GM19324 (cell line): ENCODE results near the gene EIF2S1.
"Not testable (repeated sequence)": the region's sequence is repeated elsewhere in the genome, so short reads cannot be mapped to it uniquely, and the experiment has no call there.

Experiments
- ATAC-seq: cut with Tn5 transposase; IDR thresholded peaks from one replicate; pipeline ENCODE4 v1.9.1; 2021; ENCODE audit warnings: mild to moderate bottlenecking, moderate library complexity; ENCODE audit not compliant: unreplicated experiment, low FRiP score

The EIF2S1 gene

DNA sequence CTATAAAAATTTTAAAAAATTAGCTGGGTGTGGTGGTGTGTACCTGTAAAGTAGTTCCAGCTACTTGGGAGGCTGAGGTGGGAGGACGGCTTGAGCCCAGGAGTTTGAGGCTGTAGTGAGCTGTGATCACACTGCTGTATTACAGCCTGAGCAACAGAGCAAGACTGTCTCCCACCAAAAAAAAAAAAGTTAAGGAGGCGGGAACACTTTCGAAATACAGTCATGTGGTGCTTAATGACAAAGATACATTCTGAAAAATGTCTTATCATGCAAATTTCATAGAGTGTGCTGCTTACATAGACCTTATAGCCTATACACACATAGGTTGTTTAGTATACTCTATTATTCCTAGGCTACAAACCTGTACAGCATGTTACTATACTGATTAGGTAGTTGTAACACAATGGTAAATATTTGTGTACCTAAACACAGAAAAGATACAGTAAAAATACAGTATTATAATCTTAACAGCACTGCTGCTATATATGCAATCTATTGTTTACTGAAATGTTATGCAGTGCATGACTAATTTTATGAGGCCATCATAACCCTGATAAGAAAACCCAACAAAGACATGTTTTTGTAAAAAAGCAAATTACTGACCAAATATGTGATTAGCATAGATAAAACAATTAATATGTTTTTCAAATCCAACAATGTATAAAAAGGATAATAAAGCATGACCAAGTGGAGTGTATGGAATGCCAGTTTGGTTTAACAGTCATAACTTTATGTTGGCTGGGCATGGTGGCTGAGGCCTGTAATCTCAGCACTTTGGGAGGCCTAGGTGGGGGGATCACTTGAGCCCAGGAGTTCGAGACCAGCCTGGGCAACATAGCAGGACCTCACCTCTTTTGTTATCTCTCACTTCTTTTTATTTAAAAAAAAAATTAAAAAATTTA, 11.4 kb downstream of the EIF2S1 start:
- ATAC-seq: no peak

GRCh38 chr14:67372833-67373232, 12.7 kb downstream of the EIF2S1 start:
- ATAC-seq: no peak

DNA sequence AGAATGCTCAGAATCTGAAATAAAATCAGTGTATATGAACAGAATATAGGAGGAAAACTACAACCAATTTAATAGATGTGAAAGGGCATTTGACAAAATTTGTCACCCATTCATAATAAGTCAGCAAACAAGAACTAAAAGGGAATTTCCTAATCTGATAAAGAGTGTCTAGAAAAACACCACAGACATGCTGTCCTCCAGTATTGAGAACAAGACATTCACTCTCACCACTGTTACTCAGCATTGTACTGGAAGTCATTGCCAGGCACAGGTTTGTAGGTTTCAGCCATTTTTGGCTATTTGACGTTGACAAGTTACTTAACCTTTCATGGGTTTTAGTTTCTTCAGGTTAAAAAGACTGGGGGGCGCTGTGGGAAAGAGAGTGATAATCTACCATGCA, 13.2 kb downstream of the EIF2S1 start:
- no peak for ATAC-seq

GRCh38 chr14:67377916-67378315, 17.8 kb downstream of the EIF2S1 start:
- ATAC-seq: no peak

DNA sequence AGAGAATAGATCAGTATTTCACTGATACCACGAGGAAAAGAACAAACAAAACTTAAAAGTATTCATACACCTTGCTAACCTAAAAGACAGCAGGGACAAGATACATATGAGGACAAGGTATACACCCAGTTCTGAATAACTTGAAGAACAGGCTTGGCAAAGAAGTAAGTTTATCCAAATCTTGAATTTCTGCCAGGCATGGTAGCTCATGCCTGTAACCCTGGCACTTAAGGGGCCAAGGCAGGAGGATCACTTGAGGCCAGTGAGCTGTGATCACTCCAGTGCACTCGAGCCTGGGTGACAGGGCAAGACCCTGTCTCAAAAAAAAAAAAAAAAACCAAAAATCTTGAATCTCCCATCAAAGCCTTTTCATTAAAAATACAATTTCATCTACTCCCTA, 25.0 kb downstream of the EIF2S1 start:
- no peak for ATAC-seq

GRCh38 chr14:67385618-67386017, 25.5 kb downstream of the EIF2S1 start:
- ATAC-seq: no peak

GRCh38 chr14:67387195-67387594, 27.1 kb downstream of the EIF2S1 start:
- ATAC-seq: no peak

DNA sequence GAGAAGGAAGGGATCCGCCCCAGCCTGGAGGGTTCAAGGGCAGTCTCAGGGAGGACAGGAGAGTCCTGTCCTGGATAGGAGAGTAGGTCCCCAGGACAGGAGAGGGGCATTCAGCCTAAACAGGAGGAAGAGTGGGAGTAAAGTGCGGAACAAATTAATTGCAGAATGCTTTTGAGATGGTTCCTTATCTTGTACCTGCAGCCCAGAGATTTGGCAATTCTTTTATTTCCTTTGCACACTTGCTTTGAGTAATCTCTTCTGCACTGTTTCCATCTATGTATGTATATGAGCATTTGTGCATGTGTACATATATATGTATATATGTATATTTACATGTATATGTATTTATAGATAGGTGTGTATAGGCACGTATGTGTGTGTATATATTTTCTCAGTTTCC, 29.1 kb downstream of the EIF2S1 start:
- no peak for ATAC-seq

DNA sequence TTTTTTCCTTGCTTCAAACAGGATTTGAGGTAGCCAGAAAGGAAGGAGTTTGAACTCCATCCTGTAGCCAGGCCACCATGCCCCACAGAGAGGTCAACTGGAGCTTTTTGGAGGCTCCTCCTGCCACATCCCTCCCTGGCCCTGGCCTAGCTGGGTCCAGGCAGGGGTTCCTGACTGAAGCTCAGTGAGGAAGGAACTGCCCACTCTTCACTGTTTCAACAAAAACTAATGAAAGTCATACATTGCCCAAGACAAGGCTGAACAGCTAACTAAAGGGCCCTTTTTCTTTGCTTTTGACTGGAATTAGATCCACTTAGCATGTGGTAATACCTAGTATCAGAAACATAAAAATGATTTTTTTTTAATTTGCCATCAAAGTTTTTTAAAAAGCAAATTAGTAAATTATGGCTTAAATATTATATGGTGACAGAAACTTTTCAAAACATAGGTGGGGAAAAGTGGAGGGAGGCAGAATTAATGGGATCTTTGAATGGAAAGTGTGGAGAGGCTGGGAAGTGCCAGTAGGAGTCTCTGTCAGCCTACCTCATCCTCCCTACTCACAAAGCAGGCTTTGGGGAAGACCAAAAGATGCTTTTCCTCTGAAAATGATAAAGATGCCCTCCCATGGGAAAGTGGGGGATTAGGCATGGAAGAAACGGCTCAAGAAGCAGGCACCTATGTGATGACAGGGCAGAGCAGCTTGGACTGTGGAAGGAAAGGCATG, 29.8 kb downstream of the EIF2S1 start:
- no peak for ATAC-seq

- no peak for ATAC-seq
These were observed 31.1 kb downstream of the EIF2S1 start for GRCh38 chr14:67391268-67391667.

- ATAC-seq: no peak
These were observed 32.0 kb downstream of the EIF2S1 start for GRCh38 chr14:67392123-67392522.

- no peak for ATAC-seq
These were observed 32.7 kb downstream of the EIF2S1 start for GRCh38 chr14:67392800-67393199.

- ATAC-seq: no peak
These were observed 33.6 kb downstream of the EIF2S1 start for GRCh38 chr14:67393689-67394088.

GRCh38 chr14:67395086-67395875, 35.2 kb downstream of the EIF2S1 start:
- ATAC-seq: no peak

DNA sequence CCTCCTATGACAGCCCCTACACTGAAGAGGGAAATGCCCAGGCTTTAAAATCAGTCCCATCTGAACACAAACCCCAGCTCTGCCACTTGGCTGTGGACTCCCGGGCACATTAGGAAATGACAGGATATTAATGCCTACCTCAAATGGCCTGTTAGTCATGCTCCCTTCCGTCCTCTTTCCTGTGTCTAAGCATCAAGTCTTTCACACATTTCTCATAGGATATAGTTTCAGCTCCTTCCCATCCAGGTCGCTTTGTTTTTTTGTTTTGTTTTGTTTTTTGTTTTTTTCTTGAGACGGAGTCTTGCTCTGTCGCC, 35.7 kb downstream of the EIF2S1 start:
- ATAC-seq: no peak

DNA sequence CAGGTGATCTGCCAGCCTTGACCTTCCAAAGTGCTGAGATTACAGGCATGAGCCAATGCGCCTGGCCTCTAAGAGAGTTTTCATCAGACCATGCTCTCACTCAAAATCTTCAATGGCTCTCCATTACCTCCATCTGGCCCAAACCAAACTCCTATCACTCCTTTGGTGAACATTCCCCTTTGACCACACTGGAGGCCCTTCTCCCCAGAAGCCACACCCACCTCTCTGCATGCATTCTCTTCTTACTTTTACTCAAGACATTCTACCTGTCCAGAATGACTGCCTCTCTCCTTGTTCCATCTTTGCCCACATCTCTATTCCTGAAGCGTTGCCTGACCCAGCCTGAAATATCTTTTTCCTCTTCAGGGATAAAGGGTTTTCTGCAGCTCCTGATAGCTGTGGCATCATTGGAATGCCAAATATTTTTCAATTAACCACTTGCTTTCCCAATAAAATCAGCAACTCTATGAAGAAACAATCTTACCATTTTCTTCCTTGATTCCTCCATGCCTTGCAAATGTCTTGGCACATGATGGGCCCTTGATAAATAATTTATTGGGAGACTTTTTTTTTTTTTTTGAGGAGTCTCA, 36.3 kb downstream of the EIF2S1 start:
- ATAC-seq: no peak

GRCh38 chr14:67397536-67397935, 37.4 kb downstream of the EIF2S1 start:
- no peak for ATAC-seq

DNA sequence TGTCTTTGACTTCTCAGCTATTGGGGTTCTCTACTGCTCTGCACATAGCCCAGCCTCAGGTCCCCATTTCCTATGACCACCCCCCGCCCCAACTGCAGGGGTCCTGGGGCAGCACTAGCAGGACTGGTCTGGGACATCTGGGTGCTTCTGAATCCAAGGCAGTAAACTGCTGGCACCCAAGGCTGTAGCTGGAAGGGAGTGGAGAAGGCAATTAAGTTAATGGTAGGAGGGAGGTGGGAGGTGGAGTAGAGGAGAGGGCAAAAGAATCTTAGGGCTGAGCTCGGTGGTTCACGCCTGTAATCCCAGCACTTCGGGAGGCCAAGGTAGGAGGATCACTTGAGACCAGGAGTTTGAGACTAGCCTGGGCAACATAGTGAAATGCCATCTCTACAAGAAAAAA, 40.3 kb downstream of the EIF2S1 start:
- ATAC-seq: no peak

DNA sequence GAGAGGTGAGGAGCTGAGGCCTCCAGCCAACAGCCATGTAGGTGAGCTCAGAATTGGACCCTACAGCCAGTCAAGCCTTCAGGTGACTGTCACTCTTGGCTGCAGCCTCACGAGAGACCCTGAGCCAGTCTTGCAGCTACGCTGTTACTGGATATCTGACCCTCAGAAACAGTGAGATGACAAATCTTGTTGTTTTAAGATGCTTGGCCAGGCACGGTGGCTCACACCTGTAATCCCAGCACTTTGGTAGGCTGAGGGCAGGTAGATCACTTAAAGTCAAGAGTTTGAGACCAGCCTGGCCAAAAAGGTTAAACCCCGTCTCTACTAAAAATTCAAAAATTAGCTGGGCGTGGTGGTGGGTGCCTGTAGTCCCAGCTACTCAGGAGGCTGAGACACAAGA, 45.6 kb downstream of the EIF2S1 start:
- no peak for ATAC-seq

- not testable (repeated sequence) for ATAC-seq
These were observed 48.1 kb downstream of the EIF2S1 start for GRCh38 chr14:67408122-67408801.
